Lung (tissue), 13 donors: Measurements from ENCODE around the gene TAS1R2. TPM values are rescaled to one million over a fixed set of nuclear protein-coding genes. Genes with fewer than 3 reads are reported as not detected.

Experiments used
- ATAC-seq: fragments of 200-7000 bp; cut with Tn5 transposase; one replicate; pipeline ENCODE4 v1.9.1; 2020; ENCODE audit warnings: moderate number of reproducible peaks; ENCODE audit not compliant: insufficient read depth, low FRiP score
- DNase-seq, 3 donors: peaks; one replicate each; pipeline ENCODE4 v3.0.0-alpha.2; 2013 to 2017
- H3K27ac ChIP-seq, 2 donors: one replicate each; pipeline ENCODE4 v1.5.1; 2013; ENCODE audit warnings: mild to moderate bottlenecking in 2 of 2, moderate library complexity in 2 of 2, control low read depth in 1 of 2, inconsistent platforms in 1 of 2, low read depth in 1 of 2, low read length in 1 of 2
- H3K27me3 ChIP-seq, 3 donors: one replicate each; pipeline ENCODE4 v1.5.1; 2013; ENCODE audit warnings: low read length in 2 of 3; ENCODE audit not compliant: control insufficient read depth in 3 of 3, insufficient read depth in 3 of 3
- H3K36me3 ChIP-seq, 4 donors: one replicate each; pipeline ENCODE4 v1.5.1; 2013; ENCODE audit warnings: low read length in 4 of 4, mild to moderate bottlenecking in 1 of 4, moderate library complexity in 1 of 4; ENCODE audit not compliant: control insufficient read depth in 4 of 4, insufficient read depth in 4 of 4
- H3K4me1 ChIP-seq, 5 donors: one replicate each; pipeline ENCODE4 v1.5.1; 2013; ENCODE audit warnings: low read length in 5 of 5, mild to moderate bottlenecking in 2 of 5, moderate library complexity in 1 of 5; ENCODE audit not compliant: control insufficient read depth in 5 of 5, insufficient read depth in 5 of 5
- H3K4me3 ChIP-seq: one replicate; pipeline ENCODE4 v1.5.1; 2013; ENCODE audit warnings: mild to moderate bottlenecking, control low read depth, moderate library complexity
- H3K9ac ChIP-seq, 2 donors: one replicate each; pipeline ENCODE4 v1.5.1; 2013; ENCODE audit warnings: low read length in 2 of 2, control low read depth in 1 of 2; ENCODE audit not compliant: insufficient read depth in 1 of 2
- H3K9me3 ChIP-seq, 4 donors: one replicate each; pipeline ENCODE4 v1.5.1; 2013; ENCODE audit warnings: low read length in 3 of 4, mild to moderate bottlenecking in 1 of 4, moderate library complexity in 1 of 4; ENCODE audit not compliant: control insufficient read depth in 4 of 4, insufficient read depth in 3 of 4
- CTCF ChIP-seq: IDR thresholded peaks from 2 replicates; pipeline ENCODE4 v1.5.1; 2012; ENCODE audit warnings: mild to moderate bottlenecking; ENCODE audit errors: control extremely low read depth, extremely low read depth
- WGBS, 2 donors: extraction: QIAGEN DNeasy Blood & Tissue Kit; methylation state at CpG; one replicate each; pipeline ENCODE4 v1.1.7; 2013; 5-methylcytosine and 5-hydroxymethylcytosine counted together
- polyA plus RNA-seq, 2 donors: library from polyadenylated mRNA; stranded (reverse); fragments of 200-250 nt; gene quantifications; one replicate each; pipeline ENCODE4 v1.2.1, GENCODE V29; 2013
- small RNA-seq: library from RNA; depleted of rRNA; stranded (forward); fragments of <200 nt; gene quantifications from one replicate; pipeline ENCODE3, GENCODE V24; 2014; ENCODE audit warnings: low replicate concordance
- total RNA-seq, 2 donors: library from RNA; depleted of rRNA in 1 of 2; stranded (reverse); fragments of >200 nt in 1 of 2; gene quantifications; one replicate each; pipeline ENCODE4 v1.2.1, GENCODE V29; 2014 to 2021
- donor health status: control.
- donor health status: control.
- donor health status: Bipolar disorder and iron deficiency.
- donor health status: healthy.
- donor health status: DM: yes; HTN: yes; CAD: no.

TAS1R2 gene
- total and polyA plus RNA-seq, 4 donors, result not detected

- 77 to 83% methylated on average over 10 of the region's 10 CpGs for WGBS, 2 donors
- TF ChIP-seq CTCF, result no peak
- DNase-seq (no peak), ATAC-seq (no peak)
- Histone ChIP-seq H3K36me3 (no peaks in the 10 kb centered on the region), H3K4me3 (no peak overlapping the region), H3K4me1 (peaks cover 0 to 3% (median 0%) of the 10 kb centered on the region in 5 donors), H3K27ac (no peak overlapping the region), H3K9me3 (peaks cover 0 to 13% (median 0%) of the 10 kb centered on the region in 4 donors), H3K27me3 (peaks cover 0 to 12% (median 7%) of the 10 kb centered on the region in 3 donors), H3K9ac (no peak overlapping the region)
Observed at GRCh38 chr1:18793164-18793563, 66.3 kb downstream of the TAS1R2 start.

GRCh38 chr1:18792747-18793146 is 66.7 kb downstream of the TAS1R2 start:
- ATAC-seq, result no peak
- peaks cover 0 to 14% (median 7%) of the 10 kb centered on the region in 3 donors for H3K27me3 ChIP-seq

More at GRCh38 chr1:18792747-18793146, 66.7 kb downstream of the TAS1R2 start:
- Histone ChIP-seq H3K4me3 (no peak overlapping the region), H3K9ac (no peak overlapping the region), H3K9me3 (peaks cover 0 to 13% (median 0%) of the 10 kb centered on the region in 4 donors), H3K27ac (no peak overlapping the region), H3K4me1 (peaks cover 0 to 3% (median 0%) of the 10 kb centered on the region in 5 donors), H3K36me3 (no peaks in the 10 kb centered on the region)
- 67 to 73% methylated on average over 3 of the region's 3 CpGs for WGBS, 2 donors
- no peak for DNase-seq
- TF ChIP-seq CTCF, result no peak

Small RNA genes within 50 kb of the gene (small RNA-seq; reads per million reads assigned to genes)
- gene MIR1290 (not detected), gene MIR4695 (not detected)

Other genes starting within 250 kb of the TAS1R2 start
- under 1 TPM in 1 of 2 donors, not detected in 1; 0.03 TPM for gene PAX7, start 228.8 kb downstream of the TAS1R2 start, total RNA-seq
- gene PAX7, start 228.8 kb downstream of the TAS1R2 start, polyA plus RNA-seq, result not detected
- 10 to 100 TPM in 1 of 2 donors, 1 to 10 TPM in 1; 6.4 to 12.5 TPM for gene ALDH4A1, start 42.9 kb upstream of the TAS1R2 start, total RNA-seq
- gene ALDH4A1, start 42.9 kb upstream of the TAS1R2 start, polyA plus RNA-seq, result 10 to 100 TPM in 1 of 2 donors, 1 to 10 TPM in 1; 9.9 to 16.3 TPM
- gene IFFO2, start 97.0 kb upstream of the TAS1R2 start, total RNA-seq, result 10 to 100 TPM in 1 of 2 donors, 1 to 10 TPM in 1; 8.7 to 18.9 TPM
- 1 to 10 TPM; 7.6 to 8.0 TPM for gene IFFO2, start 97.0 kb upstream of the TAS1R2 start, polyA plus RNA-seq